Lung (tissue), 12 donors: ENCODE results near the gene GAB2. TPM values are rescaled to one million over a fixed set of nuclear protein-coding genes. Genes with fewer than 3 reads are reported as not detected.

Experiments
- ATAC-seq: fragments of 200-7000 bp; cut with Tn5 transposase; one replicate; pipeline ENCODE4 v1.9.1; 2020; ENCODE audit warnings: moderate number of reproducible peaks; ENCODE audit not compliant: insufficient read depth, low FRiP score
- DNase-seq, 3 donors: peaks; one replicate each; pipeline ENCODE4 v3.0.0-alpha.2; 2013 to 2017
- H3K27ac ChIP-seq, 2 donors: one replicate each; pipeline ENCODE4 v1.5.1; 2013; ENCODE audit warnings: mild to moderate bottlenecking in 2 of 2, moderate library complexity in 2 of 2, control low read depth in 1 of 2, inconsistent platforms in 1 of 2, low read depth in 1 of 2, low read length in 1 of 2
- H3K27me3 ChIP-seq, 3 donors: one replicate each; pipeline ENCODE4 v1.5.1; 2013; ENCODE audit warnings: low read length in 2 of 3; ENCODE audit not compliant: control insufficient read depth in 3 of 3, insufficient read depth in 3 of 3
- H3K36me3 ChIP-seq, 4 donors: one replicate each; pipeline ENCODE4 v1.5.1; 2013; ENCODE audit warnings: low read length in 4 of 4, mild to moderate bottlenecking in 1 of 4, moderate library complexity in 1 of 4; ENCODE audit not compliant: control insufficient read depth in 4 of 4, insufficient read depth in 4 of 4
- H3K4me1 ChIP-seq, 5 donors: one replicate each; pipeline ENCODE4 v1.5.1; 2013; ENCODE audit warnings: low read length in 5 of 5, mild to moderate bottlenecking in 2 of 5, moderate library complexity in 1 of 5; ENCODE audit not compliant: control insufficient read depth in 5 of 5, insufficient read depth in 5 of 5
- H3K4me3 ChIP-seq: one replicate; pipeline ENCODE4 v1.5.1; 2013; ENCODE audit warnings: mild to moderate bottlenecking, control low read depth, moderate library complexity
- H3K9ac ChIP-seq, 2 donors: one replicate each; pipeline ENCODE4 v1.5.1; 2013; ENCODE audit warnings: low read length in 2 of 2, control low read depth in 1 of 2; ENCODE audit not compliant: insufficient read depth in 1 of 2
- H3K9me3 ChIP-seq, 4 donors: one replicate each; pipeline ENCODE4 v1.5.1; 2013; ENCODE audit warnings: low read length in 3 of 4, mild to moderate bottlenecking in 1 of 4, moderate library complexity in 1 of 4; ENCODE audit not compliant: control insufficient read depth in 4 of 4, insufficient read depth in 3 of 4
- WGBS, 2 donors: extraction: QIAGEN DNeasy Blood & Tissue Kit; methylation state at CpG; one replicate each; pipeline ENCODE4 v1.1.7; 2013; 5-methylcytosine and 5-hydroxymethylcytosine counted together
- polyA plus RNA-seq, 2 donors: library from polyadenylated mRNA; stranded (reverse); fragments of 200-250 nt; gene quantifications; one replicate each; pipeline ENCODE4 v1.2.1, GENCODE V29; 2013
- total RNA-seq, 2 donors: library from RNA; depleted of rRNA in 1 of 2; stranded (reverse); fragments of >200 nt in 1 of 2; gene quantifications; one replicate each; pipeline ENCODE4 v1.2.1, GENCODE V29; 2014 to 2021
- TF ChIP-seq, protein P1 (sequence below): IDR thresholded peaks from 2 replicates; pipeline ENCODE4 v1.5.1; 2012; ENCODE audit warnings: mild to moderate bottlenecking; ENCODE audit errors: control extremely low read depth, extremely low read depth
- donor health status: control.
- donor health status: control.
- donor health status: Bipolar disorder and iron deficiency.
- donor health status: healthy.
- donor health status: DM: yes; HTN: yes; CAD: no.

GAB2 gene
- total and polyA plus RNA-seq, 4 donors, result 17.8 to 47.9 (median 23.1) TPM

DNA sequence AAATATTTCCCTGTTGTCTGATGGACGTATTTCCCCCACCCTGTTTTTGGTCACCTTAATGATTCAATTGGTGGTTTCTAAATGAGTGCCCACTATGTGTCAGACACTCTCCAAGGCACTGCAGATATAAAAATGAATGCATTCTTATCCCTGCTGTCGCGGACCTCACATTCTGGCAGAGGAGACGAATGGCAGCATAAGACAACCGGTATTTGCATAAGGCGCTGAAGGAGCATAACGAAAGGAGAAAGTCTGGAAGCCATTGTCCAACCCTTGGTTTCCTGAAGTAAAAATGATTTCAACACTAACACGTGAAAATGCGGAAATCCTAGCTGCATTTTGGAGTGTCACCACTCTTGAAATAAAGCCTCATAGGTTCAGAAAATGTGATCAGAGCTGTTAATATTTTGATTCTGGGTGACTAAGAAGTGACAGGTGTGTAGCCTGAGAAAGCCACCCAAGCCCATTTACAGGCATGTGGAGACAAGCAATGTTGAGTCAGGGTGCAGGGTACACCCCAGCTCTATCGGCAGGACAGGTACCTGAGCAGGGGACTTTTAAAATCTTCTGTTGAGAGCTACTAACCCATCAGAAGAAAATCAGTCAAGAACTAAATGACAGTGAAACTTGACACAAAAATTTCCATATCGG, 10.1 kb upstream of the GAB2 start:
- Histone ChIP-seq H3K4me3 (no peak overlapping the region), H3K9me3 (no peaks in the 10 kb centered on the region), H3K36me3 (no peaks in the 10 kb centered on the region), H3K4me1 (peaks cover 0 to 12% (median 4%) of the 10 kb centered on the region in 5 donors), H3K27me3 (no peaks in the 10 kb centered on the region), H3K9ac (no peak overlapping the region), H3K27ac (peak overlapping the region in 1 of 2 donors; percentile 15)
- ATAC-seq, result no peak
- TF ChIP-seq, protein P1, sequence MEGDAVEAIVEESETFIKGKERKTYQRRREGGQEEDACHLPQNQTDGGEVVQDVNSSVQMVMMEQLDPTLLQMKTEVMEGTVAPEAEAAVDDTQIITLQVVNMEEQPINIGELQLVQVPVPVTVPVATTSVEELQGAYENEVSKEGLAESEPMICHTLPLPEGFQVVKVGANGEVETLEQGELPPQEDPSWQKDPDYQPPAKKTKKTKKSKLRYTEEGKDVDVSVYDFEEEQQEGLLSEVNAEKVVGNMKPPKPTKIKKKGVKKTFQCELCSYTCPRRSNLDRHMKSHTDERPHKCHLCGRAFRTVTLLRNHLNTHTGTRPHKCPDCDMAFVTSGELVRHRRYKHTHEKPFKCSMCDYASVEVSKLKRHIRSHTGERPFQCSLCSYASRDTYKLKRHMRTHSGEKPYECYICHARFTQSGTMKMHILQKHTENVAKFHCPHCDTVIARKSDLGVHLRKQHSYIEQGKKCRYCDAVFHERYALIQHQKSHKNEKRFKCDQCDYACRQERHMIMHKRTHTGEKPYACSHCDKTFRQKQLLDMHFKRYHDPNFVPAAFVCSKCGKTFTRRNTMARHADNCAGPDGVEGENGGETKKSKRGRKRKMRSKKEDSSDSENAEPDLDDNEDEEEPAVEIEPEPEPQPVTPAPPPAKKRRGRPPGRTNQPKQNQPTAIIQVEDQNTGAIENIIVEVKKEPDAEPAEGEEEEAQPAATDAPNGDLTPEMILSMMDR, result no peak
- no peak for DNase-seq
- 29 to 55% methylated on average over 11 of the region's 11 CpGs for WGBS, 2 donors

DNA sequence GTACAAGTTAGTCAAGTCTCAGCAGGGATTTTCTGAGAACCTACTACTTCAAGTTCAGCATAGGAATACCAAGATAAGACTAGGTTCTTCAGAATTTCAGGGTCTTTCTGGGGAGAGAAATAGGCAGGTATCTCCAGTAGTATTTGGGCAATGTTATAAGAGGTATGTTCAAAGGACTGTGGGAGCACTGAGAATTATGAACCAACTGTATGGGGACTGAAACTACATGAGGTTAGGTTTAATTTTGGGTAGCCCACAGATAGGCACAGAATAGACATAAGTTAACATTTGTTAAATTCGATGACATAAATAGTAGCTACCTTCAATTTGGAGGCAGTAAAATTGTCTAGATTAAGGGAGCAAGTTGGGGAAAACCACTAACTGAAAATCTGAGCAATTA, 9.2 kb upstream of the GAB2 start:
- Histone ChIP-seq H3K36me3 (no peaks in the 10 kb centered on the region), H3K27ac (no peak overlapping the region), H3K27me3 (no peaks in the 10 kb centered on the region), H3K9me3 (no peaks in the 10 kb centered on the region), H3K4me3 (no peak overlapping the region), H3K4me1 (peaks cover 0 to 12% (median 4%) of the 10 kb centered on the region in 5 donors), H3K9ac (no peak overlapping the region)
- TF ChIP-seq, protein P1, result no peak
- 94 to 95% methylated on average over 1 of the region's 1 CpG for WGBS, 2 donors
- DNase-seq (no peak), ATAC-seq (no peak)

DNA sequence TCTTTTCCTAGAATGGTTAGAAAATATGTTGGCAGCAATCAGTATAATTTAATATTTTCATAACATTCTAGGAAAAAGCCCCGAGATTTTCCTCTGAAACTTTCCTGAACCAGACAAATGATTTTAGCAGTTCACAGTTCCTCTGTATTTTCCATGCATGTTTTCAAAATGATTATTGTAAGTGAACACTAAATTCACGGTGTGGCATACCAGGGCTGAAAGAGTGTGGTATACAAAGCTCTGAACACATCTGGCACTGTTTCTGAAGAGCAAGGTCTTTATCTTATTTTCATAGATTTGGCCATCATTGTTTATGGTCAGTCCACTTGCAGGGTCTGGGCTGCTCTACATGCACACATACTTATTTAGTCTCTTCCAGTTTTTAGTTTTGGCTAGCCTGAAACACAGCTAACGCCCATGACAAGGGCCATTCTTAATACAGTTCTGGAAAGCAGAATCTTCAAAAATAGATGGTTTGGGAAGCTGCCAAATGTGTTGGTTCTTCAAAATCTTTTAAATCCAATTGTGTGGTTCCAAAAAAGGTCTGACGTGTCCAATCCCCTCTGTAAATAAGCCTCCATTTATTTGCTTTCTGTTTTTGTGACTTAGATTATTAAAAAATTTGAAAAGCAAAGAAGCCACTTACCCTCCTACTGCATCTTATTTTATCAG, 7.9 kb upstream of the GAB2 start:
- no peak overlapping the region for H3K27ac ChIP-seq
- 57 to 62% methylated on average over 4 of the region's 4 CpGs for WGBS, 2 donors

More for the DNA sequence above, 7.9 kb upstream of the GAB2 start:
- H3K4me1 ChIP-seq, result peaks cover 0 to 14% (median 4%) of the 10 kb centered on the region in 5 donors
- no peaks in the 10 kb centered on the region for H3K36me3 ChIP-seq
- TF ChIP-seq, protein P1, result no peak
- H3K4me3 ChIP-seq, result no peak overlapping the region
- H3K27me3 ChIP-seq, result no peaks in the 10 kb centered on the region
- DNase-seq (peak in 2 of 3 donors; percentile 33 to 49), ATAC-seq (no peak)
- no peaks in the 10 kb centered on the region for H3K9me3 ChIP-seq
- H3K9ac ChIP-seq, result no peak overlapping the region
